ENCODE results near the gene AQP12A.
A peak's percentile ranks its signal among the peaks of the same experiment; 100 is the strongest.
"Not testable (repeated sequence)": the region's sequence is repeated elsewhere in the genome, so short reads cannot be mapped to it uniquely, and the experiment has no call there.

The AQP12A gene

GRCh38 chr2:240691631-240692420 lies at the start of gene AQP12A:
TSS of gene AQP12A (plus strand) at chr2:240691866. CDS start at chr2:240691914, 48 bp downstream.
- DNase-seq (ENCODE audit: low spot score): not testable (repeated sequence)

GRCh38 chr2:240642061-240642805 lies 49.4 kb upstream of the AQP12A start:
- DNase-seq (ENCODE audit: low spot score): no peak

- no peak for DNase-seq (ENCODE audit: low spot score)
Observed at GRCh38 chr2:240642806-240643092, 48.9 kb upstream of the AQP12A start.

- DNase-seq (ENCODE audit: low spot score): no peak
Observed at GRCh38 chr2:240643093-240643810, 48.4 kb upstream of the AQP12A start.

GRCh38 chr2:240643811-240644150 lies 47.9 kb upstream of the AQP12A start:
- no peak for DNase-seq (ENCODE audit: low spot score)

GRCh38 chr2:240644171-240644651 lies 47.5 kb upstream of the AQP12A start:
- DNase-seq (ENCODE audit: low spot score): no peak

- no peak for DNase-seq (ENCODE audit: low spot score)
Observed at GRCh38 chr2:240644859-240645301, 46.8 kb upstream of the AQP12A start.

- no peak for DNase-seq (ENCODE audit: low spot score)
Observed at GRCh38 chr2:240645346-240645745, 46.3 kb upstream of the AQP12A start.

- DNase-seq (ENCODE audit: low spot score): no peak
Observed at GRCh38 chr2:240645801-240646175, 45.9 kb upstream of the AQP12A start.

- no peak for DNase-seq (ENCODE audit: low spot score)
Observed at GRCh38 chr2:240646176-240646899, 45.3 kb upstream of the AQP12A start.

- DNase-seq (ENCODE audit: low spot score): no peak
Observed at GRCh38 chr2:240646900-240647502, 44.7 kb upstream of the AQP12A start.

GRCh38 chr2:240647503-240648154 lies 44.0 kb upstream of the AQP12A start:
- DNase-seq (ENCODE audit: low spot score): no peak

GRCh38 chr2:240648155-240648649 lies 43.5 kb upstream of the AQP12A start:
- no peak for DNase-seq (ENCODE audit: low spot score)

GRCh38 chr2:240648650-240649275 lies 42.9 kb upstream of the AQP12A start:
- DNase-seq (ENCODE audit: low spot score): no peak

GRCh38 chr2:240649331-240649730 lies 42.3 kb upstream of the AQP12A start:
- DNase-seq (ENCODE audit: low spot score): no peak

- no peak for DNase-seq (ENCODE audit: low spot score)
Observed at GRCh38 chr2:240650254-240650965, 41.3 kb upstream of the AQP12A start.

GRCh38 chr2:240651185-240651584 lies 40.5 kb upstream of the AQP12A start:
- DNase-seq (ENCODE audit: low spot score): no peak

GRCh38 chr2:240655931-240656886 lies 35.5 kb upstream of the AQP12A start:
- DNase-seq (ENCODE audit: low spot score): peak; percentile 60

GRCh38 chr2:240659883-240660282 lies 31.8 kb upstream of the AQP12A start:
- DNase-seq (ENCODE audit: low spot score): not testable (repeated sequence)

Data from hepatic stellate cell (primary cell).